ENCODE results near the gene SLC16A3.

DNA sequence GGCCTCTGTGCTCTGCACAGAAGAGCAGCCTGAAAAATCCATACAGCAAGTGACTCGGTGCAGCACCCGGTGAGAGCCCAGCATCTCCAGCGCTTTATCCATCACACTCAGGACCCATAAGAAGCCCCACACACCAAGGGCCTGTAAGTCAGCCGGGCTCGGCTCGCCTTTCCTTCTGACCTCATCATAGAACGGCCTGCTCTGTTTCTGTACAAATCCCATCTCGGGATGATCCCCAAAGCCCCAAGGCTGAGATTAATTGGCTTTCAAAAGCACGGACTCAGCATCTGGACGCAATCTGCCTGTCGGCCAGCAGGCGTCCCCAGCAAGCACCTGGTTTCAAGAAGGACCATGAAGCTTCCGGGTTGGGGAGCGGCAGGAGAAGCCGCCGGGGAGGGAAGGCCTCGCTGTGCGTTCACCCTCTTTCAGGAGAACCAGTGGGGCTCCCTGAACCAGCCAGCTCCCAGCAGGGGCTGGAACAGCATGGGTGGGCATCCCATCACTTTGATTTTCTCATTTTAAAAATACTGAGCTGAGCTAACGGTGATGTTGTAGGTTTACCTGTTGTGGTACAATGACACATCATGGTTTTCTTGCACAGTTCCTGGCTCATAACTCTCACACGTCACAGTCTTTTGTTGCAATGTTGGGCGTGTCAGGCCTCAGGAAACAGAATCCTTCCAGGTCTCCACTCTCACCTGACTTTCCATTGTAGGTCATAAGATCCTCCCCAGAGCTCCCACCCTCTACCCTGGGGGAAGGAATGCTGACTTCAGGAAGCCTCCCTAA is 22.9 kb upstream of the SLC16A3 start:
- TF ChIP-seq POLR2A (IDR thresholded peaks at IDR 0.05) (peak in 1 of 2 donors; percentile 24), EP300 (IDR thresholded peaks at IDR 0.05) (peak in 1 of 2 donors; percentile 56)
- TF ChIP-seq, protein P1, sequence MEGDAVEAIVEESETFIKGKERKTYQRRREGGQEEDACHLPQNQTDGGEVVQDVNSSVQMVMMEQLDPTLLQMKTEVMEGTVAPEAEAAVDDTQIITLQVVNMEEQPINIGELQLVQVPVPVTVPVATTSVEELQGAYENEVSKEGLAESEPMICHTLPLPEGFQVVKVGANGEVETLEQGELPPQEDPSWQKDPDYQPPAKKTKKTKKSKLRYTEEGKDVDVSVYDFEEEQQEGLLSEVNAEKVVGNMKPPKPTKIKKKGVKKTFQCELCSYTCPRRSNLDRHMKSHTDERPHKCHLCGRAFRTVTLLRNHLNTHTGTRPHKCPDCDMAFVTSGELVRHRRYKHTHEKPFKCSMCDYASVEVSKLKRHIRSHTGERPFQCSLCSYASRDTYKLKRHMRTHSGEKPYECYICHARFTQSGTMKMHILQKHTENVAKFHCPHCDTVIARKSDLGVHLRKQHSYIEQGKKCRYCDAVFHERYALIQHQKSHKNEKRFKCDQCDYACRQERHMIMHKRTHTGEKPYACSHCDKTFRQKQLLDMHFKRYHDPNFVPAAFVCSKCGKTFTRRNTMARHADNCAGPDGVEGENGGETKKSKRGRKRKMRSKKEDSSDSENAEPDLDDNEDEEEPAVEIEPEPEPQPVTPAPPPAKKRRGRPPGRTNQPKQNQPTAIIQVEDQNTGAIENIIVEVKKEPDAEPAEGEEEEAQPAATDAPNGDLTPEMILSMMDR (IDR thresholded peaks at IDR 0.05) = peak; percentile 87 to 94 (median 92)
